ENCODE results near the gene C1orf35.

DNA sequence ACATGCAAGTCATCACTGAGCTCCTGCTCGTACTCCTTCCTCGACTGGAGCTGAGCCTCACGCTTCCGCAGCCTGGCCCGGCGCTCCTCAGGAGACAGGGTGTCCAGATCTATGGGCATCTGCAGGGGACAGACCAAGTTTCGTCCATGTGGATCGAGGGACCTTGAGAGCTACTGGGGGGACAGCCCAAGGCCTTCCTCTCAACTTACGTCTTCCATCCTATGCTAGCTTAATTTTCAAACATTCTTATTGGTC is 3.6 kb upstream of the C1orf35 start:
- TF ChIP-seq, protein P1, sequence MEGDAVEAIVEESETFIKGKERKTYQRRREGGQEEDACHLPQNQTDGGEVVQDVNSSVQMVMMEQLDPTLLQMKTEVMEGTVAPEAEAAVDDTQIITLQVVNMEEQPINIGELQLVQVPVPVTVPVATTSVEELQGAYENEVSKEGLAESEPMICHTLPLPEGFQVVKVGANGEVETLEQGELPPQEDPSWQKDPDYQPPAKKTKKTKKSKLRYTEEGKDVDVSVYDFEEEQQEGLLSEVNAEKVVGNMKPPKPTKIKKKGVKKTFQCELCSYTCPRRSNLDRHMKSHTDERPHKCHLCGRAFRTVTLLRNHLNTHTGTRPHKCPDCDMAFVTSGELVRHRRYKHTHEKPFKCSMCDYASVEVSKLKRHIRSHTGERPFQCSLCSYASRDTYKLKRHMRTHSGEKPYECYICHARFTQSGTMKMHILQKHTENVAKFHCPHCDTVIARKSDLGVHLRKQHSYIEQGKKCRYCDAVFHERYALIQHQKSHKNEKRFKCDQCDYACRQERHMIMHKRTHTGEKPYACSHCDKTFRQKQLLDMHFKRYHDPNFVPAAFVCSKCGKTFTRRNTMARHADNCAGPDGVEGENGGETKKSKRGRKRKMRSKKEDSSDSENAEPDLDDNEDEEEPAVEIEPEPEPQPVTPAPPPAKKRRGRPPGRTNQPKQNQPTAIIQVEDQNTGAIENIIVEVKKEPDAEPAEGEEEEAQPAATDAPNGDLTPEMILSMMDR (conservative IDR thresholded peaks at IDR 0.05): no peak
- TF ChIP-seq ZFX (IDR thresholded peaks at IDR 0.05): no peak

Data from C4-2B (cell line).